Measurements from ENCODE around the gene MORF4L1. TPM values are rescaled to one million over a fixed set of nuclear protein-coding genes. Genes with fewer than 3 reads are reported as not detected.
A peak's percentile ranks its signal among the peaks of the same experiment; 100 is the strongest.

Gene MORF4L1
- total RNA-seq (100 to 1,000 TPM in 4 of 5 donors, 10 to 100 TPM in 1; 78.8 to 545 (median 273) TPM), polyA plus RNA-seq (100 to 1,000 TPM; 126 to 371 (median 260) TPM)
- long read RNA-seq, donor 1, transcript MORF4L1-216 (5 exons, 448 nt), result minor isoform, 19 of 84 reads
- long read RNA-seq, donor 1, transcript MORF4L1-203 (12 exons, 1,880 nt), result major isoform, 46 of 84 reads
- long read RNA-seq, donor 1, partial matches to known transcripts, result 16 of 84 reads
- long read RNA-seq, donor 1, other reads (novel, unspliced or antisense), result 0 of 84 reads
- long read RNA-seq, donor 2, transcript MORF4L1-203 (12 exons, 1,880 nt), result major isoform, 87 of 139 reads
- long read RNA-seq, donor 2, transcript MORF4L1-216 (5 exons, 448 nt), result minor isoform, 15 of 139 reads
- long read RNA-seq, donor 2, partial matches to known transcripts, result 33 of 139 reads
- long read RNA-seq, donor 2, other reads (novel, unspliced or antisense), result 0 of 139 reads
- long read RNA-seq, donor 3, transcript MORF4L1-203 (12 exons, 1,880 nt), result major isoform, 39 of 82 reads
- long read RNA-seq, donor 3, transcript MORF4L1-216 (5 exons, 448 nt), result minor isoform, 24 of 82 reads
- long read RNA-seq, donor 3, partial matches to known transcripts, result 13 of 82 reads
- long read RNA-seq, donor 3, other reads (novel, unspliced or antisense), result 0 of 82 reads
- long read RNA-seq, donor 4, transcript MORF4L1-203 (12 exons, 1,880 nt), result major isoform, 7 of 12 reads
- long read RNA-seq, donor 4, partial matches to known transcripts, result 0 of 12 reads
- long read RNA-seq, donor 4, other reads (novel, unspliced or antisense), result 0 of 12 reads
- long read RNA-seq, donor 5, transcript MORF4L1-203 (12 exons, 1,880 nt), result major isoform, 78 of 146 reads
- long read RNA-seq, donor 5, transcript MORF4L1-216 (5 exons, 448 nt), result minor isoform, 31 of 146 reads
- long read RNA-seq, donor 5, partial matches to known transcripts, result 30 of 146 reads
- long read RNA-seq, donor 5, other reads (novel, unspliced or antisense), result 0 of 146 reads
- long read RNA-seq, donor 6, transcript MORF4L1-216 (5 exons, 448 nt), result minor isoform, 30 of 344 reads
- long read RNA-seq, donor 6, transcript MORF4L1-203 (12 exons, 1,880 nt), result major isoform, 208 of 344 reads
- long read RNA-seq, donor 6, partial matches to known transcripts, result 71 of 344 reads
- long read RNA-seq, donor 6, other reads (novel, unspliced or antisense), result 23 of 344 reads
- long read RNA-seq, donor 7, transcript MORF4L1-203 (12 exons, 1,880 nt), result major isoform, 83 of 171 reads
- long read RNA-seq, donor 7, transcript MORF4L1-216 (5 exons, 448 nt), result minor isoform, 27 of 171 reads
- long read RNA-seq, donor 7, partial matches to known transcripts, result 54 of 171 reads
- long read RNA-seq, donor 7, other reads (novel, unspliced or antisense), result 0 of 171 reads
- long read RNA-seq, donor 8, transcript MORF4L1-203 (12 exons, 1,880 nt), result major isoform, 77 of 143 reads
- long read RNA-seq, donor 8, transcript MORF4L1-216 (5 exons, 448 nt), result minor isoform, 41 of 143 reads
- long read RNA-seq, donor 8, partial matches to known transcripts, result 23 of 143 reads
- long read RNA-seq, donor 8, other reads (novel, unspliced or antisense), result 0 of 143 reads
- long read RNA-seq, donor 9, transcript MORF4L1-203 (12 exons, 1,880 nt), result major isoform, 52 of 156 reads
- long read RNA-seq, donor 9, transcript MORF4L1-216 (5 exons, 448 nt), result minor isoform, 45 of 156 reads
- long read RNA-seq, donor 9, partial matches to known transcripts, result 52 of 156 reads
- long read RNA-seq, donor 9, other reads (novel, unspliced or antisense), result 0 of 156 reads
- long read RNA-seq, donor 10, transcript MORF4L1-203 (12 exons, 1,880 nt), result major isoform, 35 of 128 reads
- long read RNA-seq, donor 10, partial matches to known transcripts, result 48 of 128 reads
- long read RNA-seq, donor 10, other reads (novel, unspliced or antisense), result 44 of 128 reads

GRCh38 chr15:78872155-78872971, at the start of gene MORF4L1:
Gene MORF4L1 (plus strand): TSS chr15:78872890. CDS start chr15:78873018, 128 bp downstream.
- intact Hi-C loops (cut with DNase I; ENCODE audit: low total_unique reads), result no loop called here
- no peaks in the 10 kb centered on the region for H3K36me3 ChIP-seq

DNA sequence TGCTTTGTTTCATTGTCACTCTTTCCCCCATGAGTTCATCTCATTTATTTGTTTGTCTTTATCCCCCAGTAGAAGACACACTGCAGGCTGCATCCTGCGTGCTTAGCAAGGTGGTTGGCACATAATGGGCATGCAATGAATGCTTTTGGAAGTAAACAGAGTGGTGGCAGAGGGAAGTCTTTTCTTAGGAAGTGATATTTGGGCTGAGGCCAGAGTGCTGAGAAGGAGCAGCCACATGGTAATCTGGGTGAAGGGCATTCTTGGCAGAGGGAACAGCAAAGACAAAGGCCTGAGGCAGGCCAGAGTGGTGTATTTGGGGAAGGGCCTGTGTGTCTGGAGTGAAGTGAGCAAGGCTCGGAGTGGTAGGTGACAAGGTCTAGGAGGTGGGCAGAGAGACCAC, 43.8 kb upstream of the MORF4L1 start:
- 66 to 81% (median 71%) methylated on average over 2 of the region's 2 CpGs for WGBS, 5 donors
- TF ChIP-seq EP300 (IDR thresholded peaks at IDR 0.05) (no peak), POLR2A (IDR thresholded peaks at IDR 0.05) (no peak), POLR2AphosphoS5 (IDR thresholded peaks at IDR 0.05) (no peak)
- TF ChIP-seq, protein P1, sequence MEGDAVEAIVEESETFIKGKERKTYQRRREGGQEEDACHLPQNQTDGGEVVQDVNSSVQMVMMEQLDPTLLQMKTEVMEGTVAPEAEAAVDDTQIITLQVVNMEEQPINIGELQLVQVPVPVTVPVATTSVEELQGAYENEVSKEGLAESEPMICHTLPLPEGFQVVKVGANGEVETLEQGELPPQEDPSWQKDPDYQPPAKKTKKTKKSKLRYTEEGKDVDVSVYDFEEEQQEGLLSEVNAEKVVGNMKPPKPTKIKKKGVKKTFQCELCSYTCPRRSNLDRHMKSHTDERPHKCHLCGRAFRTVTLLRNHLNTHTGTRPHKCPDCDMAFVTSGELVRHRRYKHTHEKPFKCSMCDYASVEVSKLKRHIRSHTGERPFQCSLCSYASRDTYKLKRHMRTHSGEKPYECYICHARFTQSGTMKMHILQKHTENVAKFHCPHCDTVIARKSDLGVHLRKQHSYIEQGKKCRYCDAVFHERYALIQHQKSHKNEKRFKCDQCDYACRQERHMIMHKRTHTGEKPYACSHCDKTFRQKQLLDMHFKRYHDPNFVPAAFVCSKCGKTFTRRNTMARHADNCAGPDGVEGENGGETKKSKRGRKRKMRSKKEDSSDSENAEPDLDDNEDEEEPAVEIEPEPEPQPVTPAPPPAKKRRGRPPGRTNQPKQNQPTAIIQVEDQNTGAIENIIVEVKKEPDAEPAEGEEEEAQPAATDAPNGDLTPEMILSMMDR (IDR thresholded peaks at IDR 0.05), result no peak
- peaks cover 0 to 10% (median 4%) of the 10 kb centered on the region in 4 donors for H3K4me1 ChIP-seq

More at GRCh38 chr15:78872155-78872971, at the start of gene MORF4L1:
- peaks cover 25 to 38% (median 32%) of the 10 kb centered on the region in 4 donors for H3K4me1 ChIP-seq
- TF ChIP-seq POLR2A (IDR thresholded peaks at IDR 0.05), result no peak
- TF ChIP-seq, protein P1 (IDR thresholded peaks at IDR 0.05), result no peak
- peak; percentile 75 to 91 (median 89) for TF ChIP-seq POLR2AphosphoS5 (IDR thresholded peaks at IDR 0.05)
- TF ChIP-seq EP300 (IDR thresholded peaks at IDR 0.05), result no peak
- no peaks in the 10 kb centered on the region for H3K27me3 ChIP-seq
- peak; percentile 97 to 99 for DNase-seq
- H3K9me3 ChIP-seq, result no peaks in the 10 kb centered on the region
- H3K4me3 ChIP-seq, result peak within 1 kb of the TSS; percentile 69 to 99 (median 84)
- WGBS, 5 donors, result 4 to 8% (median 7%) methylated on average over 26 to 51 of the region's 52 CpGs
- peak within 1 kb of the TSS; percentile 98 to 100 (median 100) for H3K27ac ChIP-seq

DNA sequence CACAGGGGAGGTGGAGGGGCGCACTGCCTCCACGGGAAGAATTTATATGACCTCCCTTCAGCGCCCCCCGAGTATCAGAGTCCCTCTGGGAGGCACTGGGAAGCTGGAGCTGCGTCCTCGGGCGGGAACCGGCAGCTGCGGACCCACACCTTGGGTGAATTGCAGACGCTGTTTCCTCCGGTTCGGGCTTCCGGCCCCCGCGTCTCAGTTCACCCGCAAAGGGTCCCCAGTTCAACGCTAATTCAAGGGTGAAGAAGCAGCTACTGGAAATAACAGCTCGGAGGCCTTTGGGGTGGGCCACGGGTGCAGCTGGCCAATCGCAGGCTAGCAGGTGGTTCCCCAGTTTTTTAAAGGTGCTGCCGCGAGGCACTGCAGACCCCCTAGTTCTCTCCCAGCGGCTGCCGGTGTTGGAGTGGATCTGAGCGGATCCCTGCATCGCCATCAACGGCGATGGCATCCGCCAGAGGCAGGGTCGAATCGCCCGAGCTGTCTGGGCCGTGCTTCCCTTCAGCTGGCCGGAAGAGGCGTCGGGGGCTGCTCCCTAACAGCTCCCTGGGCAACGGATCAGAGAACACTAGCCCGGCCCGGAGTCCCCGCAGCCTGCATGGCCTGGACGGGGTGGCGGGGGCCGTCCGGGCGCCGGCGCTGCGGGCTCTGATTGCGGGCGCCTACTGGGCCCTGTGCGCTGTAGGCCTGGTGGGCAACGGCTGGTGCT, 42.0 kb upstream of the MORF4L1 start:
- H3K4me3 ChIP-seq, result peak overlapping the region in 2 of 4 donors; percentile 5 to 8
- TF ChIP-seq, protein P1 (IDR thresholded peaks at IDR 0.05), result no peak
- TF ChIP-seq POLR2A (IDR thresholded peaks at IDR 0.05) (no peak), POLR2AphosphoS5 (IDR thresholded peaks at IDR 0.05) (no peak), EP300 (IDR thresholded peaks at IDR 0.05) (no peak)
- H3K9me3 ChIP-seq, result no peaks in the 10 kb centered on the region
- DNase-seq, result peak in 1 of 2 donors; percentile 63
- 32 to 49% (median 34%) methylated on average over 25 to 52 of the region's 52 CpGs for WGBS, 5 donors
- no peaks in the 10 kb centered on the region for H3K36me3 ChIP-seq
- peaks cover 0 to 3% (median 1%) of the 10 kb centered on the region in 4 donors for H3K4me1 ChIP-seq
- intact Hi-C loops (cut with DNase I; ENCODE audit: low total_unique reads), result no loop called here
- peaks cover 0 to 20% (median 15%) of the 10 kb centered on the region in 3 donors for H3K27me3 ChIP-seq
- no peak overlapping the region for H3K27ac ChIP-seq

More for the DNA sequence above, 43.8 kb upstream of the MORF4L1 start:
- no peak for DNase-seq
- H3K36me3 ChIP-seq, result no peaks in the 10 kb centered on the region
- no peaks in the 10 kb centered on the region for H3K9me3 ChIP-seq
- H3K4me3 ChIP-seq, result no peak overlapping the region
- intact Hi-C loops (cut with DNase I; ENCODE audit: low total_unique reads), result no loop called here
- no peak overlapping the region for H3K27ac ChIP-seq
- peaks cover 0 to 20% (median 15%) of the 10 kb centered on the region in 3 donors for H3K27me3 ChIP-seq

Data from stomach (tissue), 19 donors.